Measurements from ENCODE around the gene COBLL1. TPM values are rescaled to one million over a fixed set of nuclear protein-coding genes. Genes with fewer than 3 reads are reported as not detected.

Gene COBLL1
- total and polyA plus RNA-seq, 8 donors, result 11.8 to 129 (median 58.3) TPM

DNA sequence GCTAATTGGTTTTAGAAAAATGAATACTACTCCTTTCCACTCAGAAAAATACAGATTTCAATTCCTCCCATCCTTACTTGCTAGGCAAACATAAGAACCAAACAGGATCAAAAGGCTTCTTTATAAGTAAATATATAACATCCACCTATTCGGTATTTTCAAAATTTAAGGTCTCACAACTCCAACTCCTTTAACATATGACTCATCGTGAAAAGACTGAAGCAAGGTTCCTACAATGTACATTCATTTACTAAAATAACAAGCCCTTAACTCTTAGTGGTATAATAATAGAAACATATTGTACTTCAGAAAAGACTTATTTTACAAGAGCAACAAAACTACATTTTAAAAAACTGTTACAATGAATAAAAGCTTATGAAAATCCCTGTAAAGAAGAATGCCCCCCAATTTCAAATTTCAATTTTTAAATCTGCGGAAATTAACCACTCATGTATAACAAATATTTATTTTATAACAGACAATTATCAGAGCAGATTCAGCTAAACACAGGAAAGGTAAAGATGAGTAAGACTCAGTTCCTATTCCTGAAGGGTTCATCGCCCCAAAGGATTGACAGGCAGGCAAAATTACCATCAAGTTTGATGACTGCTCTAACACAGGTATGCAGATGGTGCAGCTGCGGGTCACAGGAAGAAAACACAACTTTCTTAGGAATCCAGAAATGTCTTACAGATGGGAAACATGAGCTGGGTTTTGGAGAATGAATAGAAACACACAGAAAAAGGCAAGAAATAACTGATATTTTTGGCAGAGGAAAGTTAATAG lies 96.4 kb downstream of the COBLL1 start:
- Histone ChIP-seq H3K4me1 (peaks cover under 1 to 38% (median 16%) of the 10 kb centered on the region in 4 donors), H3K27me3 (no peaks in the 10 kb centered on the region), H3K27ac (no peak overlapping the region), H3K9me3 (no peaks in the 10 kb centered on the region), H3K36me3 (no peaks in the 10 kb centered on the region), H3K4me3 (no peak overlapping the region)
- 64 to 77% (median 72%) methylated on average over 5 of the region's 5 CpGs for WGBS, 5 donors
- no peak for DNase-seq
- intact Hi-C loops (cut with DNase I; ENCODE audit: low total_unique reads), result loop anchor here (10.0 kb wide), 1 partner anchor 180 kb away; no protein-coding TSS in a partner anchor
- TF ChIP-seq POLR2A (IDR thresholded peaks at IDR 0.05) (no peak), POLR2AphosphoS5 (IDR thresholded peaks at IDR 0.05) (no peak)

DNA sequence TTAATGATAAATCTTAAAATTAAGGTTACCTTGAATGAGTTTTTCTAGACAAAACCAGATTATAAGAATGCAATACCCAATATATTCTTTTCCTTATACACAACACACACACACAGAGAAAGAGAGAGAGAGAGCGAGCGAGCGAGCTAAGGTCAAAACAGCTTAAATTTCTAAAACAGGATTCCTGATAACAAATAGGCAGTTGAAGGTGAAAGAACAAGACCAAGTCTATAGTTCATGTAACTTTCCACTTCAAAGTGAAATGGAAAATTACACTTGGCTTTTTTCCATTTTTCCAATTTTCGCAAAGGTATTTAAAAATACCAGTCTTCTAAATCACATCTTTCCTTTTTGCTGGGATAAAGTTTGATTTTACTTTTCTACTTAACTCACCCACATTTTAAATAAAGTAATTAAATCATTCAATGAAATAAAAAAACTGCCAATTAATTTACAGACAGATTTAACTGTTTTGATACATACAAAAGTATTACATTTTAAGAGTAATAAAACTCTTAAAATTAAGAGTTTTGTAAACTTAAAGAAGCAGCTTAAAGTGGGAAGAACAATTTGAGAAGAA lies 98.8 kb downstream of the COBLL1 start:
- Histone ChIP-seq H3K36me3 (no peaks in the 10 kb centered on the region), H3K9me3 (no peaks in the 10 kb centered on the region), H3K4me3 (no peak overlapping the region), H3K4me1 (peaks cover 2 to 51% (median 15%) of the 10 kb centered on the region in 4 donors), H3K27ac (peak overlapping the region in 2 of 5 donors; percentile 48 to 66), H3K27me3 (no peaks in the 10 kb centered on the region)
- DNase-seq, result peak in 1 of 2 donors; percentile 46
- 31 to 62% (median 38%) methylated on average over 4 of the region's 4 CpGs for WGBS, 5 donors
- TF ChIP-seq POLR2AphosphoS5 (IDR thresholded peaks at IDR 0.05) (peak in 1 of 3 donors; percentile 5), CTCF (IDR thresholded peaks at IDR 0.05) (no peak)
- intact Hi-C loops (cut with DNase I; ENCODE audit: low total_unique reads), result loop anchor here (10.0 kb wide), 1 partner anchor 182 kb away; no protein-coding TSS in a partner anchor

- no peak overlapping the region for H3K4me3 ChIP-seq
- no peaks in the 10 kb centered on the region for H3K9me3 ChIP-seq
- no peaks in the 10 kb centered on the region for H3K36me3 ChIP-seq
- intact Hi-C loops (cut with DNase I; ENCODE audit: low total_unique reads), result loop anchor here (10.0 kb wide), 1 partner anchor 185 kb away; no protein-coding TSS in a partner anchor
- no peak for DNase-seq
- no peaks in the 10 kb centered on the region for H3K27me3 ChIP-seq
- TF ChIP-seq EP300 (IDR thresholded peaks at IDR 0.05), result no peak
- no peak for TF ChIP-seq POLR2A (IDR thresholded peaks at IDR 0.05)
- TF ChIP-seq CTCF (IDR thresholded peaks at IDR 0.05), result no peak
- no peak for TF ChIP-seq POLR2AphosphoS5 (IDR thresholded peaks at IDR 0.05)
- WGBS, 5 donors, result 49 to 66% (median 59%) methylated on average over 3 of the region's 3 CpGs
- H3K4me1 ChIP-seq, result peaks cover 4 to 54% (median 19%) of the 10 kb centered on the region in 4 donors
- peak overlapping the region in 4 of 5 donors; percentile 4 to 68 (median 32) for H3K27ac ChIP-seq
Measured at GRCh38 chr2:164739966-164740365, 101.7 kb downstream of the COBLL1 start.

DNA sequence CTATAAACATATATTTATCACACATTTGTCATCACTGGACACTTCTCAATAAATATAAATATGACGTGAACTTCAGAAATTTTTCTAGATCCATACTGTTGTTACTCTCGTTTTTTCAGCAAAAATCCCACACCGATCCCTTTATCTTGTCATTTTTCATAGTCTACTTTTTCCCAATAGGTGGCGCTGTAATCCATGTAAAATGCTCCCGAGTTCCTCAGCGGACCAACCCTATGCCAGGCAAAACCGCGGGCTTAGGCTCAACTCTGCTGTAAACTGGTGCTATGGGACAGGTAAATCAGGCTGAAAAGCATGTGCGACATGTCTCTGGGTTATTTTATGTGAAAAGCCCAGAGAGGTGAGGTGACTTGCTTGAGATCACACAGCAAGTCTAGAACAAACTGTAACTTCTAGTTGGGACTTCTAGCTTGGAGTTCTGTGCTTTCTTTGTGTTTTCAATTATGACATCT lies 104.0 kb downstream of the COBLL1 start:
- Histone ChIP-seq H3K9me3 (no peaks in the 10 kb centered on the region), H3K27ac (peak overlapping the region in 3 of 5 donors; percentile 19 to 40 (median 31)), H3K4me1 (peaks cover 4 to 64% (median 21%) of the 10 kb centered on the region in 4 donors), H3K4me3 (no peak overlapping the region), H3K27me3 (no peaks in the 10 kb centered on the region), H3K36me3 (no peaks in the 10 kb centered on the region)
- TF ChIP-seq POLR2AphosphoS5 (IDR thresholded peaks at IDR 0.05) (peak in 1 of 3 donors; percentile 55), POLR2A (IDR thresholded peaks at IDR 0.05) (no peak), CTCF (IDR thresholded peaks at IDR 0.05) (peak in 5 of 7 experiments; percentile 52 to 84 (median 68)), EP300 (IDR thresholded peaks at IDR 0.05) (no peak)
- intact Hi-C loops (cut with DNase I; ENCODE audit: low total_unique reads), result no loop called here
- peak; percentile 72 to 89 for DNase-seq
- 2 to 3% (median 2%) methylated on average over 9 of the region's 9 CpGs for WGBS, 5 donors
